ENCODE data around the gene STYX. TPM values are rescaled to one million over a fixed set of nuclear protein-coding genes. Genes with fewer than 3 reads are reported as not detected.

STYX gene
- total RNA-seq, 1 donor from 2014 or later, result 12.0 TPM

DNA sequence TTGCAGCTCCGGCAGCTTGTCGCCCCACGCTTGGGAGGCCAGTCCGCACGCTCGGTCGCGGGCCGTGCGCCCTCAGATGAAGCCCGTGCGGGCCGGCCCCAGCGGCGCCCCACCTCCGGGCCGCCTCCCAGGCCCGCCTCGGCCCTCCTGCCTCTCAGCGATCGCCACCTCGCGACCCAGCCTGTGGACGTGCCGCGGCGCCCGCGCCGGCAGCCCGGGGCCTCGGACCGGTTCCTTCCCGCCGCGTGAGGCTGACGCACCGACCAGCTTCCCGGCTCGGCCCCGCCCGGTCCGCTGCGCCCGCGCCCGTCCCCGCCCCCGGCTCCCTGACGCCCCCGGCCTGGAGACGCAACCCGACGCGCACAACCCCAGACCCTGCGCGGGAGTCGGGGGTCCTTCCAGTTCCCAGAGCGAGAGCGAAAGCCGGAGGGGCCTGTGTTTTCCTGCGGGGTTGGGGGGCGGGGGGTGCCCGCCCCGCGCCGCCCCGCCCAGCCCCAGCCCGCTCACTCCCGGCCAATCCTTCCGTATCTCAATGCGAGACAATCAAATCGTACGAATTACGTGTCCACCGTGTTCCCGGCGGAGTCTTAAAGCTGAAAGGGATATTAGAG, 34.4 kb upstream of the STYX start, which contains the start of gene ERO1A:
TSS of gene ERO1A (minus strand) at position 78 of the 611 bp plus-strand sequence. CDS start at position 1, 77 bp downstream.
- H3K9me3 ChIP-seq (ENCODE audit: control insufficient read depth in 3 of 3, low read length in 3 of 3), result no peaks in the 10 kb centered on the region
- H3K36me3 ChIP-seq (ENCODE audit: control insufficient read depth in 3 of 3, insufficient read depth in 3 of 3, low read length in 3 of 3), result no peaks in the 10 kb centered on the region
- peak within 1 kb of the TSS; percentile 92 to 98 (median 97) for H3K9ac ChIP-seq (ENCODE audit: low read depth in 1 of 3, low read length in 3 of 3)
- H3K4me1 ChIP-seq (ENCODE audit: control insufficient read depth in 3 of 3, insufficient read depth in 3 of 3, low read length in 3 of 3), result peaks cover 9 to 12% (median 11%) of the 10 kb centered on the region in 3 donors
- H3K27me3 ChIP-seq (ENCODE audit: control insufficient read depth in 3 of 3, insufficient read depth in 3 of 3, low read length in 3 of 3), result no peaks in the 10 kb centered on the region
- H3K27ac ChIP-seq (ENCODE audit: low read depth, low read length), result peak within 1 kb of the TSS; percentile 97
- peak within 1 kb of the TSS; percentile 90 to 96 (median 94) for H3K4me3 ChIP-seq (ENCODE audit: low read length in 3 of 3)

DNA sequence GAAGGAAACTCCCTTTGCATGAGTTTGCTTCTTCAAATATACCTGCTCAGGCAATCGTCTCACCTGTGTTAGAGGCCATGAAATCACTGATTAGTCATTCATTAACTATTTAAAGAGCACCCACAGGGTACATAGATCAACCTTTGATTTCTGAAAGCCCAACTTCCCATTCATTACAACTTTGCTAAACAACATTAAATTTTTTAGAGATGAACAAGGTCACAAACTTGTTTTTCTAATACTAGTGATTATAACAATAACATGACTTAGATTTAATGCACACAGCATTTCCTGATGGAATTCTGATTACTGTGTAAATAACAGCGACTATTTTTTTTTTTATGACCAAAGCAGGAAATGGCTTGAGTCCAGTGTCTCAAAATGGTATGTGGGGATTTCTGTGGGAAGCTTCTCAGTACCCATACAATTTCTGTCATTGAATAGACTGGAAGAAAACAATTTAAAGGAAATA, 29.2 kb upstream of the STYX start:
- Histone ChIP-seq H3K9me3 (ENCODE audit: control insufficient read depth in 3 of 3, low read length in 3 of 3) (no peaks in the 10 kb centered on the region), H3K9ac (ENCODE audit: low read depth in 1 of 3, low read length in 3 of 3) (no peak overlapping the region), H3K36me3 (ENCODE audit: control insufficient read depth in 3 of 3, insufficient read depth in 3 of 3, low read length in 3 of 3) (no peaks in the 10 kb centered on the region), H3K27ac (ENCODE audit: low read depth, low read length) (peak overlapping the region; percentile 19), H3K27me3 (ENCODE audit: control insufficient read depth in 3 of 3, insufficient read depth in 3 of 3, low read length in 3 of 3) (no peaks in the 10 kb centered on the region), H3K4me3 (ENCODE audit: low read length in 3 of 3) (no peak overlapping the region), H3K4me1 (ENCODE audit: control insufficient read depth in 3 of 3, insufficient read depth in 3 of 3, low read length in 3 of 3) (peaks cover 0 to 3% (median 0%) of the 10 kb centered on the region in 3 donors)

DNA sequence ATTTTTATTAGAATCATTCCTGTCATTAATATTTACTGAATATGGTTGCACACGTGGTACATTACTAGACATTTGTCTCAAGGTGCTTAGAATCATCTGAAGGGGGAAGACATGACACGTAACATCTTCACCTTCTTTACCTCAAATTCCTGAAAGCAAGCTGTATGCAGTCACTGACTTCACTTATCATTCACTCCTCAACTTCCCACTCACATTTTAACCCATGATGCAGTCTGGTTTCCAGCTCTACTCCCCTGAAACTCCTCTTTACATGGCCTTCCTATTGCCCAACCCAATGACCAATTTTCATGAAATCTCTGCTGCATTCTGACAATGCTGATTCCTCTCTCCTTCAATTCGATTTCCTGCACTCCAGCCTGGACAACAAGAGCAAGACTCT, 28.7 kb upstream of the STYX start:
- peak overlapping the region; percentile 19 for H3K27ac ChIP-seq (ENCODE audit: low read depth, low read length)
- no peak overlapping the region for H3K9ac ChIP-seq (ENCODE audit: low read depth in 1 of 3, low read length in 3 of 3)
- H3K9me3 ChIP-seq (ENCODE audit: control insufficient read depth in 3 of 3, low read length in 3 of 3), result no peaks in the 10 kb centered on the region
- peaks cover under 1 to 3% (median 1%) of the 10 kb centered on the region in 3 donors for H3K4me1 ChIP-seq (ENCODE audit: control insufficient read depth in 3 of 3, insufficient read depth in 3 of 3, low read length in 3 of 3)
- H3K4me3 ChIP-seq (ENCODE audit: low read length in 3 of 3), result no peak overlapping the region
- no peaks in the 10 kb centered on the region for H3K27me3 ChIP-seq (ENCODE audit: control insufficient read depth in 3 of 3, insufficient read depth in 3 of 3, low read length in 3 of 3)
- no peaks in the 10 kb centered on the region for H3K36me3 ChIP-seq (ENCODE audit: control insufficient read depth in 3 of 3, insufficient read depth in 3 of 3, low read length in 3 of 3)

DNA sequence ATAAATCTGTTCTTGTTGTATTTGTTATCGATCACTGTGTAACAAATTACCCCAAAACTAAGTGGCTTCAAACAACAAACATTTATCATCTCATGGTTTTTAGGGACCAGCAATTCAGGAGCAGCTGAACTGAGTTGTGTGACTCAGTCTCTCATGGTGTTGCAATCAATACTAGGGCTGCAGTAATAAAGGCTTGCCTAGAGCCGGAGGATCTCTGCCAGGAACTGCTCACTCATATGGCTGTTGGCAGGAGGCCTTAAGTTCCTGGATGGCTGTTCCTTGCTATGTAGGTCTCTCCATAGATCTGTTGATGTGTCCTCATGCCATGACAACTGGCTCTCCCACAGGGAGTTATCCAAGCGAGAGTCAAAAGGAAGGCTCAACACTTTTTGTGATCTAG, 26.7 kb upstream of the STYX start:
- Histone ChIP-seq H3K9me3 (ENCODE audit: control insufficient read depth in 3 of 3, low read length in 3 of 3) (no peaks in the 10 kb centered on the region), H3K27ac (ENCODE audit: low read depth, low read length) (no peak overlapping the region), H3K9ac (ENCODE audit: low read depth in 1 of 3, low read length in 3 of 3) (no peak overlapping the region), H3K4me3 (ENCODE audit: low read length in 3 of 3) (no peak overlapping the region), H3K27me3 (ENCODE audit: control insufficient read depth in 3 of 3, insufficient read depth in 3 of 3, low read length in 3 of 3) (no peaks in the 10 kb centered on the region), H3K4me1 (ENCODE audit: control insufficient read depth in 3 of 3, insufficient read depth in 3 of 3, low read length in 3 of 3) (peaks cover 10 to 12% (median 12%) of the 10 kb centered on the region in 3 donors), H3K36me3 (ENCODE audit: control insufficient read depth in 3 of 3, insufficient read depth in 3 of 3, low read length in 3 of 3) (no peaks in the 10 kb centered on the region)

DNA sequence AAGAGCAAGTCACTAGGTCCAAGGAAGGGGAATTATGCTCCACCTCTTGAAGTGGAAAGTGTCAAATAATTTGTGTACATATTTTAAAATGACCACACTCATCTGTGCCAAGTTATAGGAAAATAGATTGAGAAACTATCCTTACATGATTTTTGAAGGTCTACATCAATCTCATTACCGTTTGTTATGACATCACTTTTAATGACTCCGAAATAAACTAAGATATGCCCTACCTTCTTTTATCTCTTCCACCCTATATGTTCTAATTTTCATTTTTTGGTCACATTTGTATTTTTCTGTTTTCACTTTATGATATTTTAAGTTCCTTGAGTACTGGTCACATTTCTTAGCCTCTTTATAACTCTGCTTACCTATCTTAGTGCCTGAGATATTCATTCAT, 26.3 kb upstream of the STYX start:
- peaks cover under 1 to 2% (median 2%) of the 10 kb centered on the region in 3 donors for H3K36me3 ChIP-seq (ENCODE audit: control insufficient read depth in 3 of 3, insufficient read depth in 3 of 3, low read length in 3 of 3)

DNA sequence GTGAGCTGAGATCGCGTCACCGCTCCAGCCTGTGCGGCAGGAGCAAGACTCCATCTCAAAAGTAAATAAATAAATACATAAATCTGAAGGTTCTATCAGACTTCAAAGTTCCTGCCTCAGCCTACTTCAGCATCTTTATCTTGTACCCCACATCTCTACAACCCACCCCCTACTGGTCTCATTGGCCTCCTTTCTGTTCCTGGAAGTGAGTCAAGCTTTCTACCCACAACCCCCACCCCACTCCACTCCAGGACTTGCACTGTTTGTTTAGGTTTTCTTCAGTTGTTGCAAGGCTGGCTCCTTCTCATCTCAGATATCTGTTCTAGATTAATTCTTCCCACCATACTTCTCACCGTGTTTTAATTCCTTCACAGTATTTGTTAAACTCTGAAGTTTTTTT, 23.7 kb upstream of the STYX start:
- Histone ChIP-seq H3K9me3 (ENCODE audit: control insufficient read depth in 3 of 3, low read length in 3 of 3) (no peaks in the 10 kb centered on the region), H3K9ac (ENCODE audit: low read depth in 1 of 3, low read length in 3 of 3) (peak overlapping the region; percentile 86 to 97 (median 86))

More for the DNA sequence above, 26.3 kb upstream of the STYX start:
- H3K9me3 ChIP-seq (ENCODE audit: control insufficient read depth in 3 of 3, low read length in 3 of 3), result no peaks in the 10 kb centered on the region
- H3K4me3 ChIP-seq (ENCODE audit: low read length in 3 of 3), result no peak overlapping the region
- H3K9ac ChIP-seq (ENCODE audit: low read depth in 1 of 3, low read length in 3 of 3), result no peak overlapping the region
- H3K4me1 ChIP-seq (ENCODE audit: control insufficient read depth in 3 of 3, insufficient read depth in 3 of 3, low read length in 3 of 3), result peaks cover 14 to 16% (median 14%) of the 10 kb centered on the region in 3 donors
- H3K27ac ChIP-seq (ENCODE audit: low read depth, low read length), result no peak overlapping the region
- H3K27me3 ChIP-seq (ENCODE audit: control insufficient read depth in 3 of 3, insufficient read depth in 3 of 3, low read length in 3 of 3), result no peaks in the 10 kb centered on the region

DNA sequence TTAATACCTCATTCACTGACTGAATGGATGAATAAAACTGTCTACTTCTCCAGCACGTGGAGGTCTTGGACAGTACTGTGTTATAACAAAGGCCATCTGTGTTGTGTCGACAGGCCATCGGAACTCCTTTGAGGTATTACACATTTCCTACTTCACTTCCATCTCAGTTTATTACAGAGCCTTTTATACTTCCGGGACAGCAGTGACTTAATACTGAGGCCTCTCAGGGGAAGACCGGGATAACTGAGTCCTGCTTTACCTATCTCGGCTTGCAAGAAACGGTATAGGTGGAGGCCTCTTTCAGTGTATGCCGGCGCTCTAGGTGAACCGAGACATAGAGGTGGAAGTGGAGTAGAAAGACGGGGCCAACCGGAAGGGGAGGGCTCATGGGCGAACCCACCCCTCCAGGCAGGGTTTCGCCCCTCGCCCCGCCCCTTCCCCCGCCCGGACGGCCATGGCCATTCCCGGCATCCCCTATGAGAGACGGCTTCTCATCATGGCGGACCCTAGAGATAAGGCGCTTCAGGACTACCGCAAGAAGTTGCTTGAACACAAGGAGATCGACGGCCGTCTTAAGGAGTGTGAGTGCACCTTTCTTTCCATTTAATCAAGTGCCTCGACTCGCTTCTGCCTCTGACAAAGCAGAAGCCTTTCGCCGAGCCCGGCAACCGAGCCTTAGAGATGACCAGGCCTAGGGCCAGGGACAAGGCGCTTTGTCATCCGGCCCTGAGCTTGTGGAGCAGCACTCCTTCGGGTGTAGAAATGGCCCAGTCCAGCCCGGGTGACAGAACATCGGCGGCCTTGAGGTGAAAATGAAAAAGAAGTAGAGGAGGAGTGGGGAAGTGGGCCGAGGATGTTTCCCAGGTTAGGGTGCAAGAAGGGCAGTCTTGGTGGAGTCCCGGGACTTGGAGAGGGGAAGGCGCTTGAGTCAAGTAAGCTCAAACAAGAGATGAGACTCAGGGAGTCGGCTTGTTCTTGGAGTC, 23.0 kb upstream of the STYX start, which contains the start of gene PSMC6:
TSS of gene PSMC6 (plus strand) at position 477 of the 983 bp plus-strand sequence. CDS start at position 497, 20 bp downstream.
- Histone ChIP-seq H3K36me3 (ENCODE audit: control insufficient read depth in 3 of 3, insufficient read depth in 3 of 3, low read length in 3 of 3) (peaks cover 15 to 28% (median 23%) of the 10 kb centered on the region in 3 donors), H3K27ac (ENCODE audit: low read depth, low read length) (peak within 1 kb of the TSS; percentile 85), H3K9ac (ENCODE audit: low read depth in 1 of 3, low read length in 3 of 3) (peak within 1 kb of the TSS; percentile 86 to 97 (median 96))

More for the DNA sequence above, 23.7 kb upstream of the STYX start:
- H3K36me3 ChIP-seq (ENCODE audit: control insufficient read depth in 3 of 3, insufficient read depth in 3 of 3, low read length in 3 of 3), result peaks cover 14 to 21% (median 17%) of the 10 kb centered on the region in 3 donors
- no peaks in the 10 kb centered on the region for H3K27me3 ChIP-seq (ENCODE audit: control insufficient read depth in 3 of 3, insufficient read depth in 3 of 3, low read length in 3 of 3)
- H3K4me1 ChIP-seq (ENCODE audit: control insufficient read depth in 3 of 3, insufficient read depth in 3 of 3, low read length in 3 of 3), result peaks cover 10 to 16% (median 16%) of the 10 kb centered on the region in 3 donors
- H3K27ac ChIP-seq (ENCODE audit: low read depth, low read length), result peak overlapping the region; percentile 85
- H3K4me3 ChIP-seq (ENCODE audit: low read length in 3 of 3), result peak overlapping the region; percentile 87 to 97 (median 97)

DNA sequence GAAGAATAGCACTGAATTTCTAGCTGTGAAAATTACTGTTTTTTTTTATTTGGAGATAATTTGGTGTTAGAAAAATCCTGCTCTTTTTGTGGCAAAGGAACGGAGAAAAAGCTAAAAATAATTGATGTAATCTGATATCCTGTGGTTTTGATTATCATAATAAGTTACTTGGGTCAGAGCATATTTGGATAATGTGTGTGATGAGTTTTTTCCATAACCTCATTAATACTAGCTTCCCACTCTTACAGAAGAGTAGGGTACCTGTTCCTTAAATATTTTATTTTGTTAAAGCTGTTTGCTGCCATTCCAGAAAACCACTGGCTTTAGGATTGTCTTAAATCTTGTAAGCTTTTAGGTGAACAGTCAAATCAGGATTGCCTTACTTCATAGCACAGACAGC, 18.3 kb upstream of the STYX start:
- Histone ChIP-seq H3K4me1 (ENCODE audit: control insufficient read depth in 3 of 3, insufficient read depth in 3 of 3, low read length in 3 of 3) (peaks cover 8 to 13% (median 11%) of the 10 kb centered on the region in 3 donors), H3K9me3 (ENCODE audit: control insufficient read depth in 3 of 3, low read length in 3 of 3) (no peaks in the 10 kb centered on the region), H3K27me3 (ENCODE audit: control insufficient read depth in 3 of 3, insufficient read depth in 3 of 3, low read length in 3 of 3) (no peaks in the 10 kb centered on the region), H3K4me3 (ENCODE audit: low read length in 3 of 3) (no peak overlapping the region), H3K36me3 (ENCODE audit: control insufficient read depth in 3 of 3, insufficient read depth in 3 of 3, low read length in 3 of 3) (peaks cover 41 to 58% (median 57%) of the 10 kb centered on the region in 3 donors), H3K27ac (ENCODE audit: low read depth, low read length) (no peak overlapping the region), H3K9ac (ENCODE audit: low read depth in 1 of 3, low read length in 3 of 3) (no peak overlapping the region)

More for the DNA sequence above, 23.0 kb upstream of the STYX start, which contains the start of gene PSMC6:
- H3K4me1 ChIP-seq (ENCODE audit: control insufficient read depth in 3 of 3, insufficient read depth in 3 of 3, low read length in 3 of 3), result peaks cover 10 to 16% (median 16%) of the 10 kb centered on the region in 3 donors
- H3K27me3 ChIP-seq (ENCODE audit: control insufficient read depth in 3 of 3, insufficient read depth in 3 of 3, low read length in 3 of 3), result no peaks in the 10 kb centered on the region
- no peaks in the 10 kb centered on the region for H3K9me3 ChIP-seq (ENCODE audit: control insufficient read depth in 3 of 3, low read length in 3 of 3)
- peak within 1 kb of the TSS; percentile 87 to 97 (median 97) for H3K4me3 ChIP-seq (ENCODE audit: low read length in 3 of 3)

DNA sequence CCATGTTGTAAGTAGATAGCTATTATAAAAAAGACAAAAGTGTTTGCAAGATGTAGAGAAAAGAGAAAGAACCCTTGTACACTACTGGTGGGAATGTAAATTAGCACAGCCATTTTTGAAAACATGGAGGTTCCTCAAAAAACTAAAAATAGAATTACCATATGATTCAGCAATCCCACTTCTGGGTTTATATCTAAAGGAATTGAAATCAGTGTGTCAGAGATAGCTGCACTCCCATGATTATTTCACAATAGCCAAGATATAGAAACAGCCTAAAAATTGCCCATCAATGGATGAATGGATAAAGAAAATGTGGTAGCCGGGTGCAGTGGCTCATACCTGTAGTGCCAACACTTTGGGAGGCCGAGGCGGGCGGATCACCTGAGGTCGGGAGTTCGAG, 13.8 kb upstream of the STYX start:
- Histone ChIP-seq H3K27ac (ENCODE audit: low read depth, low read length) (no peak overlapping the region), H3K9ac (ENCODE audit: low read depth in 1 of 3, low read length in 3 of 3) (no peak overlapping the region), H3K4me3 (ENCODE audit: low read length in 3 of 3) (no peak overlapping the region), H3K27me3 (ENCODE audit: control insufficient read depth in 3 of 3, insufficient read depth in 3 of 3, low read length in 3 of 3) (no peaks in the 10 kb centered on the region), H3K36me3 (ENCODE audit: control insufficient read depth in 3 of 3, insufficient read depth in 3 of 3, low read length in 3 of 3) (peaks cover 34 to 72% (median 57%) of the 10 kb centered on the region in 3 donors), H3K4me1 (ENCODE audit: control insufficient read depth in 3 of 3, insufficient read depth in 3 of 3, low read length in 3 of 3) (no peaks in the 10 kb centered on the region), H3K9me3 (ENCODE audit: control insufficient read depth in 3 of 3, low read length in 3 of 3) (no peaks in the 10 kb centered on the region)

All from skeletal muscle tissue (tissue), 4 donors.